K562 (cell line): Measurements from ENCODE around the gene CCDC47. TPM values are rescaled to one million over a fixed set of nuclear protein-coding genes. Genes with fewer than 3 reads are reported as not detected.

Experiments
- ATF1 ChIP-seq, 2 experiments: fragments of 450-650 bp in 1 of 2; IDR thresholded peaks; 2 replicates each; pipeline ENCODE4 v1.6.1; 2016; ENCODE audit warnings: missing compliant biosample characterization in 1 of 2, missing genetic modification characterization in 1 of 2
- BCL6 ChIP-seq: fragments of 250-450 bp; sonication (Bioruptor Pico); IDR thresholded peaks from 2 replicates; pipeline ENCODE4 v1.4.0; 2020
- JUN ChIP-seq, 2 experiments: sonication (generic) in 1 of 2; formaldehyde crosslinking in 1 of 2; IDR thresholded peaks; 2 replicates each; pipeline versions ENCODE4 v1.6.1 to v1.8.0; 2012 to 2022; ENCODE audit warnings: borderline replicate concordance in 2 of 2, mild to moderate bottlenecking in 2 of 2, improper control_type of control experiment in 1 of 2, low read depth in 1 of 2, low read length in 1 of 2, missing genetic modification reagents in 1 of 2
- MEIS2 ChIP-seq: fragments of 450-650 bp; IDR thresholded peaks from 2 replicates; pipeline ENCODE4 v1.6.1; 2014; ENCODE audit warnings: mild to moderate bottlenecking; ENCODE audit not compliant: partially characterized antibody
- NCOA6 ChIP-seq: fragments of 450-650 bp; IDR thresholded peaks from 2 replicates; pipeline ENCODE4 v1.6.1; 2017; ENCODE audit warnings: mild to moderate bottlenecking
- POLR3A ChIP-seq: IDR thresholded peaks from 2 replicates; pipeline ENCODE4 v1.6.1; 2011; ENCODE audit warnings: borderline replicate concordance, mild to moderate bottlenecking, moderate library complexity; ENCODE audit not compliant: insufficient read length, insufficient read depth; ENCODE audit errors: extremely low read depth
- TAL1 ChIP-seq: fragments of 450-650 bp; IDR thresholded peaks from 2 replicates; pipeline ENCODE4 v1.6.1; 2016; ENCODE audit warnings: mild to moderate bottlenecking
- TRIM28 ChIP-seq: fragments of 450-650 bp; IDR thresholded peaks from 2 replicates; pipeline ENCODE4 v1.6.1; 2017
- ZNF212 ChIP-seq: fragments of 450-650 bp; formaldehyde crosslinking; IDR thresholded peaks from 2 replicates; pipeline ENCODE4 v1.4.0; 2020; ENCODE audit warnings: mild to moderate bottlenecking
- ZNF217 ChIP-seq: sonication (generic); formaldehyde crosslinking; IDR thresholded peaks from 2 replicates; pipeline ENCODE4 v1.8.0; 2022; ENCODE audit warnings: mild to moderate bottlenecking, missing genetic modification reagents
- ZNF445 ChIP-seq: fragments of 250-450 bp; sonication (Bioruptor Pico); IDR thresholded peaks from 2 replicates; pipeline ENCODE4 v1.4.0; 2020; ENCODE audit warnings: low read depth, mild to moderate bottlenecking, moderate library complexity
- polyA plus RNA-seq, 8 experiments: library from polyadenylated mRNA; depleted of rRNA in 4 of 8; stranded (reverse) in 5 of 8; unstranded in 3 of 8; fragments of >200 nt; fragmentation: Nextera tagmentation in 2 of 8; fragmentation: Illumina TruSeq in 1 of 8; extraction: Ambion mirVana in 2 of 8; extraction: Trizol in 1 of 8; gene quantifications; 2 replicates each; pipeline versions ENCODE4 v1.2.1 to v1.2.3, GENCODE V29; 2011 to 2014; ENCODE audit warnings: inconsistent platforms in 1 of 8, missing spikeins in 1 of 8
- total RNA-seq, 7 experiments: library from RNA; depleted of rRNA in 6 of 7; stranded (reverse); fragments of >200 nt in 6 of 7; fragmentation: Illumina TruSeq in 2 of 7; extraction: Trizol in 2 of 7; gene quantifications; 2 replicates each; pipeline versions ENCODE4 v1.2.1 to v1.2.3, GENCODE V29; 2011 to 2021; ENCODE audit warnings: low replicate concordance in 1 of 7
- TF ChIP-seq, protein P1 (sequence below): IDR thresholded peaks from 2 replicates; pipeline ENCODE4 v1.6.1; 2011; ENCODE audit warnings: borderline replicate concordance, low read depth, mild to moderate bottlenecking, moderate library complexity, low read length; ENCODE audit not compliant: insufficient read depth, poor library complexity, severe bottlenecking
- TF ChIP-seq, protein P2 (sequence below): fragments of 250-450 bp; sonication (Bioruptor Pico); IDR thresholded peaks from 2 replicates; pipeline ENCODE4 v1.9.0; 2021; ENCODE audit warnings: mild to moderate bottlenecking, inconsistent platforms
- TF ChIP-seq, protein P3 (sequence below): IDR thresholded peaks from 2 replicates; pipeline ENCODE4 v1.6.1; 2016; ENCODE audit warnings: missing genetic modification characterization, missing compliant biosample characterization

CCDC47 gene
- total and polyA plus RNA-seq, 9 of the 15 experiments (the other 6 are each of a cell fraction or from before 2014, with no cell fraction given) = 15.5 to 162 (median 122) TPM

DNA sequence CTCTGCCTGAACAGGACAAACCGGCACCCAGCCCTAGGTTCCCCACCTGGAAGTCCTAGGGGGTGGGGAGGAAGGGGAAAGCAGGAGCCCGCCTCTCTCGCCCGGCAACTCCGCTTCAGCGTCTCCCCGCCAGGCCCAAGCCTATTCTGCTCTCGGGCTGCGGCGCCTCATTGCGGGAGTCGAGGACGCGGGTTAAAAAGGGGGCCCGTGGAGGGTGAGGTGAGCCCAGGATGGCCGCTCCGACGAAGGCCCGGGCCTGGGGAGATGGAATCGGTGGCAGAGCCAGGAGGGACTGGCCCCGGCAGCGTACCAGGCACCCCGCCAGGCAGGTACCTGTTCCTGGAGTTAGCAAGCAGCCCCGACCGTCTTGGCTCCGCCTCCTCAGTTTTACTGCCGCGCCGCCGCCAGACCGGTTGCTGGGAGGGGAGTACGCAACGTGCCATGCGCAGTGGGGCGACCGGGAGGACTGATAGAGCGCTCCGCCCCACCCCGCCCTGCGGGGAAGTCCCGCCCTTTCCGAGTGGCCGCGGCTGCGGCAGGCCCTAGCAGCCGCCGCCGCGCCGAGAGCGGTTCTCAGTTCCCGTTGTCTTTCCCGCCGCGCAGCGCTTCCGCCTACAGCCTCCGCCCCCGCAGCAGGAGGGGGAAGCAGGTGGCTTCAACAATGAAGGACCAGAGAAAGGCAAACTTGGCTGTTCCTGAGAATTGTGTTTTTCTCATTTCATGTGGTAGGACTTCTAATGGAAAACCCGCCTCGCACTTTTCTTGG, 31.8 kb downstream of the CCDC47 start, which contains the start of gene STRADA (continued):
- TF ChIP-seq, protein P1, sequence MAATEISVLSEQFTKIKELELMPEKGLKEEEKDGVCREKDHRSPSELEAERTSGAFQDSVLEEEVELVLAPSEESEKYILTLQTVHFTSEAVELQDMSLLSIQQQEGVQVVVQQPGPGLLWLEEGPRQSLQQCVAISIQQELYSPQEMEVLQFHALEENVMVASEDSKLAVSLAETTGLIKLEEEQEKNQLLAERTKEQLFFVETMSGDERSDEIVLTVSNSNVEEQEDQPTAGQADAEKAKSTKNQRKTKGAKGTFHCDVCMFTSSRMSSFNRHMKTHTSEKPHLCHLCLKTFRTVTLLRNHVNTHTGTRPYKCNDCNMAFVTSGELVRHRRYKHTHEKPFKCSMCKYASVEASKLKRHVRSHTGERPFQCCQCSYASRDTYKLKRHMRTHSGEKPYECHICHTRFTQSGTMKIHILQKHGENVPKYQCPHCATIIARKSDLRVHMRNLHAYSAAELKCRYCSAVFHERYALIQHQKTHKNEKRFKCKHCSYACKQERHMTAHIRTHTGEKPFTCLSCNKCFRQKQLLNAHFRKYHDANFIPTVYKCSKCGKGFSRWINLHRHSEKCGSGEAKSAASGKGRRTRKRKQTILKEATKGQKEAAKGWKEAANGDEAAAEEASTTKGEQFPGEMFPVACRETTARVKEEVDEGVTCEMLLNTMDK = no peak
- TF ChIP-seq ZNF212 = no peak
- no peak for TF ChIP-seq NCOA6
- TF ChIP-seq BCL6 (CRISPR knock-in tag) = no peak
- TF ChIP-seq ZNF217 (CRISPR knock-in tag) = no peak
- TF ChIP-seq, protein P2, sequence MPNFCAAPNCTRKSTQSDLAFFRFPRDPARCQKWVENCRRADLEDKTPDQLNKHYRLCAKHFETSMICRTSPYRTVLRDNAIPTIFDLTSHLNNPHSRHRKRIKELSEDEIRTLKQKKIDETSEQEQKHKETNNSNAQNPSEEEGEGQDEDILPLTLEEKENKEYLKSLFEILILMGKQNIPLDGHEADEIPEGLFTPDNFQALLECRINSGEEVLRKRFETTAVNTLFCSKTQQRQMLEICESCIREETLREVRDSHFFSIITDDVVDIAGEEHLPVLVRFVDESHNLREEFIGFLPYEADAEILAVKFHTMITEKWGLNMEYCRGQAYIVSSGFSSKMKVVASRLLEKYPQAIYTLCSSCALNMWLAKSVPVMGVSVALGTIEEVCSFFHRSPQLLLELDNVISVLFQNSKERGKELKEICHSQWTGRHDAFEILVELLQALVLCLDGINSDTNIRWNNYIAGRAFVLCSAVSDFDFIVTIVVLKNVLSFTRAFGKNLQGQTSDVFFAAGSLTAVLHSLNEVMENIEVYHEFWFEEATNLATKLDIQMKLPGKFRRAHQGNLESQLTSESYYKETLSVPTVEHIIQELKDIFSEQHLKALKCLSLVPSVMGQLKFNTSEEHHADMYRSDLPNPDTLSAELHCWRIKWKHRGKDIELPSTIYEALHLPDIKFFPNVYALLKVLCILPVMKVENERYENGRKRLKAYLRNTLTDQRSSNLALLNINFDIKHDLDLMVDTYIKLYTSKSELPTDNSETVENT = no peak
- TF ChIP-seq, protein P3, sequence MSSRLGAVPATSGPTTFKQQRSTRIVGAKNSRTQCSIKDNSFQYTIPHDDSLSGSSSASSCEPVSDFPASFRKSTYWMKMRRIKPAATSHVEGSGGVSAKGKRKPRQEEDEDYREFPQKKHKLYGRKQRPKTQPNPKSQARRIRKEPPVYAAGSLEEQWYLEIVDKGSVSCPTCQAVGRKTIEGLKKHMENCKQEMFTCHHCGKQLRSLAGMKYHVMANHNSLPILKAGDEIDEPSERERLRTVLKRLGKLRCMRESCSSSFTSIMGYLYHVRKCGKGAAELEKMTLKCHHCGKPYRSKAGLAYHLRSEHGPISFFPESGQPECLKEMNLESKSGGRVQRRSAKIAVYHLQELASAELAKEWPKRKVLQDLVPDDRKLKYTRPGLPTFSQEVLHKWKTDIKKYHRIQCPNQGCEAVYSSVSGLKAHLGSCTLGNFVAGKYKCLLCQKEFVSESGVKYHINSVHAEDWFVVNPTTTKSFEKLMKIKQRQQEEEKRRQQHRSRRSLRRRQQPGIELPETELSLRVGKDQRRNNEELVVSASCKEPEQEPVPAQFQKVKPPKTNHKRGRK = no peak
- TF ChIP-seq MEIS2 = peak; percentile 50
- 0 out of 2 replicates have a peak, but pooled peaks have one; percentile 22 for TF ChIP-seq JUN (IDR thresholded peaks at IDR 0.05; ENCODE audit: borderline replicate concordance, low read depth, low read length)
- no peak; the same call in 1 of the 2 replicates for TF ChIP-seq JUN (CRISPR knock-in tag; IDR thresholded peaks at IDR 0.05; ENCODE audit: borderline replicate concordance)
- no peak for TF ChIP-seq POLR3A
- no peak for TF ChIP-seq ATF1 (CRISPR knock-in tag; IDR thresholded peaks at IDR 0.05)
- peak; percentile 45; the same call in 1 of the 2 replicates for TF ChIP-seq ATF1 (tag; IDR thresholded peaks at IDR 0.05)
- TF ChIP-seq TRIM28 = no peak
- TF ChIP-seq TAL1 = no peak; the same call in 1 of the 2 replicates
- no peak for TF ChIP-seq ZNF445 (CRISPR knock-in tag)
